Lower leg skin (tissue), 4 donors: ENCODE measurements around the gene NAPG. TPM values are rescaled to one million over a fixed set of nuclear protein-coding genes. Genes with fewer than 3 reads are reported as not detected.
"Not testable (repeated sequence)": the region's sequence is repeated elsewhere in the genome, so short reads cannot be mapped to it uniquely, and the experiment has no call there.

ENCODE experiments used
- DNase-seq, 2 donors: peaks; one replicate each; pipeline ENCODE4 v3.0.0-alpha.2; 2019; ENCODE audit warnings: low spot score in 2 of 2
- H3K4me3 ChIP-seq: fragments of 200-600 bp; sonication (generic); 2 replicates; pipeline ENCODE4 v1.5.1; 2017; ENCODE audit warnings: mild to moderate bottlenecking, low read depth; ENCODE audit not compliant: poor library complexity, severe bottlenecking
- CTCF ChIP-seq, 3 donors: fragments of 450-650 bp; IDR thresholded peaks; one replicate each; pipeline ENCODE4 v1.5.1; 2016; ENCODE audit warnings: antibody characterized with exemption in 3 of 3, mild to moderate bottlenecking in 3 of 3, moderate library complexity in 2 of 3
- POLR2A ChIP-seq, 2 donors: fragments of 450-650 bp; IDR thresholded peaks; one replicate each; pipeline ENCODE4 v1.6.1; 2016 to 2017; ENCODE audit warnings: antibody characterized with exemption in 2 of 2, mild to moderate bottlenecking in 1 of 2, moderate library complexity in 1 of 2
- WGBS, 2 donors: methylation state at CpG; one replicate each; pipeline ENCODE4 v1.1.5; 2018; 5-methylcytosine and 5-hydroxymethylcytosine counted together
- intact Hi-C: fragments of 100-400 bp; cut with DNase I; formaldehyde crosslinking; loops from one replicate; pipeline ENCODE4 v1.15.0; 2023; ENCODE audit warnings: low total_unique reads
- total RNA-seq, 4 donors: library from RNA; depleted of rRNA; stranded (reverse); fragments of >200 nt; gene quantifications; one replicate each; pipeline ENCODE4 v1.1.0, GENCODE V29; 2016

NAPG gene
- total RNA-seq, 4 donors from 2014 or later = 15.6 to 25.7 (median 22.0) TPM

GRCh38 chr18:10537765-10538164, 11.9 kb downstream of the NAPG start:
- TF ChIP-seq POLR2A (IDR thresholded peaks at IDR 0.05) (no peak), CTCF (IDR thresholded peaks at IDR 0.05) (no peak)
- no peak overlapping the region for H3K4me3 ChIP-seq
- WGBS, 2 donors = 60 to 61% methylated on average over 2 of the region's 2 CpGs
- no peak for DNase-seq
- intact Hi-C loops = no loop called here

- 93% methylated on average over 5 of the region's 5 CpGs for WGBS, 2 donors
- intact Hi-C loops, H3K4me3 ChIP-seq, DNase-seq: not testable (repeated sequence)
Measured at GRCh38 chr18:10539124-10539523, 13.3 kb downstream of the NAPG start.

GRCh38 chr18:10543277-10543676, 17.4 kb downstream of the NAPG start:
- H3K4me3 ChIP-seq = no peak overlapping the region
- DNase-seq = no peak
- TF ChIP-seq CTCF (IDR thresholded peaks at IDR 0.05) = no peak
- TF ChIP-seq POLR2A (IDR thresholded peaks at IDR 0.05) = no peak
- intact Hi-C loops = no loop called here

- no peak for TF ChIP-seq CTCF (IDR thresholded peaks at IDR 0.05)
- TF ChIP-seq POLR2A (IDR thresholded peaks at IDR 0.05) = no peak
- no peak for DNase-seq
- 87 to 89% methylated on average over 9 of the region's 9 CpGs for WGBS, 2 donors
- intact Hi-C loops = no loop called here
- no peak overlapping the region for H3K4me3 ChIP-seq
Measured at GRCh38 chr18:10544093-10544748, 18.4 kb downstream of the NAPG start.

- no peak for DNase-seq
- no peak overlapping the region for H3K4me3 ChIP-seq
- TF ChIP-seq CTCF (IDR thresholded peaks at IDR 0.05) (no peak), POLR2A (IDR thresholded peaks at IDR 0.05) (no peak)
- intact Hi-C loops = no loop called here
- WGBS, 2 donors = 83 to 84% methylated on average over 7 of the region's 7 CpGs
Measured at GRCh38 chr18:10546557-10547300, 20.9 kb downstream of the NAPG start.

GRCh38 chr18:10552226-10552625, 26.4 kb downstream of the NAPG start:
- intact Hi-C loops = no loop called here
- no peak overlapping the region for H3K4me3 ChIP-seq
- DNase-seq = no peak
- WGBS, 2 donors = 92 to 96% methylated on average over 3 of the region's 3 CpGs
- TF ChIP-seq POLR2A (IDR thresholded peaks at IDR 0.05) (no peak), CTCF (IDR thresholded peaks at IDR 0.05) (no peak)

- intact Hi-C loops, H3K4me3 ChIP-seq, DNase-seq: not testable (repeated sequence)
- 90 to 93% methylated on average over 10 of the region's 10 CpGs for WGBS, 2 donors
Measured at GRCh38 chr18:10556251-10556650, 30.4 kb downstream of the NAPG start.
